Activated CD8-positive, alpha-beta memory T cell treated with anti-CD3 and anti-CD28 coated beads, Interleukin-2, amount 10 ng/mL, durations not matched to agents 7 days and 5 days (primary cell): ENCODE data around the gene ABCC10. TPM values are rescaled to one million over a fixed set of nuclear protein-coding genes. Genes with fewer than 3 reads are reported as not detected.
"Not testable (repeated sequence)": the region's sequence is repeated elsewhere in the genome, so short reads cannot be mapped to it uniquely, and the experiment has no call there.

Source experiments
- ATAC-seq: fragments of 150-1000 bp; cut with Tn5 transposase; one replicate; pipeline ENCODE4 v1.10.0; 2021; ENCODE audit warnings: moderate library complexity
- CTCF ChIA-PET: fragments of 350-600 bp; sonication (Branson Sonifier 250); formaldehyde crosslinking; loops from one replicate; lab custom pipeline; 2021; ENCODE audit warnings: antibody characterized with exemption; lab: Charles Lee
- DNase-seq: peaks from one replicate; pipeline ENCODE4 v3.0.0-alpha.2; 2020
- H3K27ac Mint-ChIP-seq: one replicate; pipeline ENCODE4 v1.8.0; 2021; ENCODE audit warnings: mild to moderate bottlenecking, mixed read lengths
- H3K27me3 Mint-ChIP-seq: one replicate; pipeline ENCODE4 v1.8.0; 2021; ENCODE audit warnings: mixed read lengths
- H3K36me3 Mint-ChIP-seq: one replicate; pipeline ENCODE4 v1.8.0; 2021; ENCODE audit warnings: mild to moderate bottlenecking, mixed read lengths
- H3K4me1 Mint-ChIP-seq: one replicate; pipeline ENCODE4 v1.8.0; 2021; ENCODE audit warnings: mixed read lengths
- H3K4me3 Mint-ChIP-seq: one replicate; pipeline ENCODE4 v1.8.0; 2021; ENCODE audit warnings: mild to moderate bottlenecking, moderate library complexity, mixed read lengths
- H3K9me3 Mint-ChIP-seq: one replicate; pipeline ENCODE4 v1.8.0; 2022; ENCODE audit warnings: low read depth, mixed read lengths
- total RNA-seq, 2 experiments: library from RNA; stranded (reverse); gene quantifications; one replicate each; pipeline ENCODE4 v1.2.3, GENCODE V29; 2021

Gene ABCC10
- total RNA-seq, 2 experiments from 2014 or later: 52.0 to 59.6 TPM

- Mint-ChIP-seq H3K27me3 (no peaks in the 10 kb centered on the region), H3K36me3 (no peaks in the 10 kb centered on the region), H3K9me3 (no peaks in the 10 kb centered on the region), H3K27ac (no peak overlapping the region), H3K4me1 (peaks cover 12% of the 10 kb centered on the region), H3K4me3 (no peak overlapping the region)
- ATAC-seq (no peak), DNase-seq (no peak)
- CTCF ChIA-PET: interaction anchor here (1.6 to 1.8 kb wide), 2 partner anchors 11 to 16 kb away, joined by 3 to 6 read pairs; no protein-coding TSS in a partner anchor
These were observed 63.2 kb downstream of the ABCC10 start for GRCh38 chr6:43490523-43490939.

GRCh38 chr6:43491750-43492661 lies 64.7 kb downstream of the ABCC10 start:
- H3K27ac Mint-ChIP-seq: no peak overlapping the region
- DNase-seq (no peak), ATAC-seq (no peak)
- no peaks in the 10 kb centered on the region for H3K9me3 Mint-ChIP-seq
- no peak overlapping the region for H3K4me3 Mint-ChIP-seq
- H3K36me3 Mint-ChIP-seq: no peaks in the 10 kb centered on the region
- no peaks in the 10 kb centered on the region for H3K27me3 Mint-ChIP-seq
- CTCF ChIA-PET: interaction anchor here (1.4 to 5.5 kb wide), 4 partner anchors 10 to 20 kb away, joined by 3 to 37 read pairs (median 4); no protein-coding TSS in a partner anchor
- H3K4me1 Mint-ChIP-seq: peaks cover 15% of the 10 kb centered on the region

- Mint-ChIP-seq H3K4me1 (peaks cover 15% of the 10 kb centered on the region), H3K27ac (no peak overlapping the region), H3K9me3 (no peaks in the 10 kb centered on the region), H3K27me3 (no peaks in the 10 kb centered on the region), H3K36me3 (no peaks in the 10 kb centered on the region), H3K4me3 (no peak overlapping the region)
- DNase-seq (no peak), ATAC-seq (no peak)
- CTCF ChIA-PET: interaction anchor here (0.9 to 5.5 kb wide), 3 partner anchors 14 to 230 kb away, joined by 3 to 37 read pairs (median 3); no protein-coding TSS in a partner anchor
These were observed 65.3 kb downstream of the ABCC10 start for GRCh38 chr6:43492673-43493072.

- Mint-ChIP-seq H3K4me3 (no peak overlapping the region), H3K36me3 (no peaks in the 10 kb centered on the region), H3K9me3 (no peaks in the 10 kb centered on the region), H3K27ac (no peak overlapping the region), H3K4me1 (peaks cover 15% of the 10 kb centered on the region), H3K27me3 (no peaks in the 10 kb centered on the region)
- DNase-seq (no peak), ATAC-seq (no peak)
- CTCF ChIA-PET: interaction anchor here (0.9 to 5.5 kb wide), 4 partner anchors 14 to 230 kb away, joined by 3 to 37 read pairs (median 7); partner anchors contain the start of gene DLK2
These were observed 65.9 kb downstream of the ABCC10 start for GRCh38 chr6:43493230-43493629.

- ATAC-seq (no peak), DNase-seq (no peak)
- H3K4me3 Mint-ChIP-seq: no peak overlapping the region
- H3K27me3 Mint-ChIP-seq: no peaks in the 10 kb centered on the region
- peaks cover 15% of the 10 kb centered on the region for H3K4me1 Mint-ChIP-seq
- no peaks in the 10 kb centered on the region for H3K36me3 Mint-ChIP-seq
- no peaks in the 10 kb centered on the region for H3K9me3 Mint-ChIP-seq
- no peak overlapping the region for H3K27ac Mint-ChIP-seq
- CTCF ChIA-PET: interaction anchor here (0.6 to 5.5 kb wide), 5 partner anchors 8 to 758 kb away, joined by 3 to 37 read pairs (median 5); partner anchors contain the start of gene DLK2
These were observed 66.5 kb downstream of the ABCC10 start for GRCh38 chr6:43493833-43494232.

- Mint-ChIP-seq H3K9me3 (no peaks in the 10 kb centered on the region), H3K4me1 (peaks cover 15% of the 10 kb centered on the region), H3K4me3 (no peak overlapping the region), H3K27ac (no peak overlapping the region), H3K27me3 (no peaks in the 10 kb centered on the region), H3K36me3 (no peaks in the 10 kb centered on the region)
- no peak for DNase-seq
- CTCF ChIA-PET: interaction anchor here (0.6 to 5.5 kb wide), 6 partner anchors 8 to 759 kb away, joined by 3 to 37 read pairs (median 4); partner anchors contain the start of genes DLK2 and DNPH1
- ATAC-seq: no peak
These were observed 67.0 kb downstream of the ABCC10 start for GRCh38 chr6:43494321-43494720.

GRCh38 chr6:43494766-43495165 lies 67.4 kb downstream of the ABCC10 start:
- CTCF ChIA-PET: interaction anchor here (1.0 to 5.5 kb wide), 6 partner anchors 8 to 266 kb away, joined by 3 to 37 read pairs (median 4); partner anchors contain the start of genes DLK2 and DNPH1
- H3K36me3 Mint-ChIP-seq: no peaks in the 10 kb centered on the region
- ATAC-seq (no peak), DNase-seq (no peak)
- no peaks in the 10 kb centered on the region for H3K27me3 Mint-ChIP-seq
- H3K4me1 Mint-ChIP-seq: peaks cover 15% of the 10 kb centered on the region
- no peak overlapping the region for H3K4me3 Mint-ChIP-seq
- no peaks in the 10 kb centered on the region for H3K9me3 Mint-ChIP-seq
- H3K27ac Mint-ChIP-seq: no peak overlapping the region

- no peaks in the 10 kb centered on the region for H3K36me3 Mint-ChIP-seq
- no peaks in the 10 kb centered on the region for H3K9me3 Mint-ChIP-seq
- H3K4me1 Mint-ChIP-seq: peaks cover 15% of the 10 kb centered on the region
- no peak overlapping the region for H3K4me3 Mint-ChIP-seq
- CTCF ChIA-PET: interaction anchor here (1.0 to 5.5 kb wide), 7 partner anchors 8 to 267 kb away, joined by 3 to 37 read pairs (median 4); partner anchors contain the start of genes DLK2 and DNPH1
- no peaks in the 10 kb centered on the region for H3K27me3 Mint-ChIP-seq
- ATAC-seq: no peak
- peak overlapping the region; percentile 80 for H3K27ac Mint-ChIP-seq
- no peak for DNase-seq
These were observed 68.1 kb downstream of the ABCC10 start for GRCh38 chr6:43495409-43495941.

- H3K4me1 Mint-ChIP-seq: peaks cover 15% of the 10 kb centered on the region
- H3K36me3 Mint-ChIP-seq: peaks cover 2% of the 10 kb centered on the region
- no peak overlapping the region for H3K27ac Mint-ChIP-seq
- no peak overlapping the region for H3K4me3 Mint-ChIP-seq
- CTCF ChIA-PET: interaction anchor here (0.9 to 5.5 kb wide), 5 partner anchors 11 to 244 kb away, joined by 3 to 37 read pairs (median 4); partner anchors contain the start of gene ABCC10
- DNase-seq: no peak
- H3K9me3 Mint-ChIP-seq: no peaks in the 10 kb centered on the region
- no peaks in the 10 kb centered on the region for H3K27me3 Mint-ChIP-seq
- no peak for ATAC-seq
These were observed 69.2 kb downstream of the ABCC10 start for GRCh38 chr6:43496370-43497128.

GRCh38 chr6:43497129-43497396 lies 69.7 kb downstream of the ABCC10 start:
- DNase-seq (no peak), ATAC-seq (no peak)
- Mint-ChIP-seq H3K4me3 (no peak overlapping the region), H3K9me3 (no peaks in the 10 kb centered on the region), H3K4me1 (peaks cover 15% of the 10 kb centered on the region), H3K27ac (no peak overlapping the region), H3K27me3 (no peaks in the 10 kb centered on the region), H3K36me3 (peaks cover 5% of the 10 kb centered on the region)
- CTCF ChIA-PET: interaction anchor here (0.9 to 5.5 kb wide), 4 partner anchors 10 to 235 kb away, joined by 3 to 37 read pairs (median 4); partner anchors contain the start of gene ABCC10

GRCh38 chr6:43497689-43498088 lies 70.3 kb downstream of the ABCC10 start:
- Mint-ChIP-seq H3K36me3 (peaks cover 8% of the 10 kb centered on the region), H3K9me3 (no peaks in the 10 kb centered on the region), H3K27ac (no peak overlapping the region), H3K4me1 (peaks cover 15% of the 10 kb centered on the region), H3K27me3 (no peaks in the 10 kb centered on the region), H3K4me3 (no peak overlapping the region)
- DNase-seq (no peak), ATAC-seq (no peak)
- CTCF ChIA-PET: interaction anchor here (0.6 to 2.4 kb wide), 3 partner anchors 9 to 70 kb away, joined by 3 to 13 read pairs (median 4); partner anchors contain the start of gene ABCC10

GRCh38 chr6:43498291-43498690 lies 71.0 kb downstream of the ABCC10 start:
- not testable (repeated sequence) for H3K9me3 Mint-ChIP-seq, H3K36me3 Mint-ChIP-seq, H3K4me3 Mint-ChIP-seq, ATAC-seq, DNase-seq, H3K27ac Mint-ChIP-seq, H3K27me3 Mint-ChIP-seq
- CTCF ChIA-PET: interaction anchor here (0.5 to 2.4 kb wide), 3 partner anchors 9 to 191 kb away, joined by 3 to 13 read pairs (median 3); no protein-coding TSS in a partner anchor
- H3K4me1 Mint-ChIP-seq: peaks cover 15% of the 10 kb centered on the region
